Superior temporal gyrus (tissue), 1 donor: ENCODE data around the gene USP30.
"Not testable (repeated sequence)": the region's sequence is repeated elsewhere in the genome, so short reads cannot be mapped to it uniquely, and the experiment has no call there.

Experiments
- DNase-seq: peaks from one replicate; pipeline ENCODE4 v3.0.0-alpha.2; 2016; ENCODE audit errors: extremely low spot score

USP30 gene

DNA sequence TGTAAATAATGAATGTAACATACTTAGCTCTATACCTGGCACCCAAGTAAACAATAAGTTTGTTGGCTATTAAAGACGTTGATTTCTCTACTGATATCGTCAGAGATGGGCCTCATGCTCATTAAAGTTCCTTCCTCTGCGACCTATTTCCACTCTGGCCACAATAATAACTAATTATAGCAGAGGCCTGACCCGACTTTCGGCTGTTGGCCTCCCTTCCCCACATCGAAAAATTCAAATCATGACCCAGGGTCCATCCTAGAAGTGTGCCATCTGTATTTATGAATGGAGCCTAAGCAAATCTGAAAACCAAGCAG is 321 bp upstream of the USP30 start:
- no peak for DNase-seq

- no peak for DNase-seq
These were observed 1.2 kb downstream of the USP30 start for GRCh38 chr12:109053382-109054123.

DNA sequence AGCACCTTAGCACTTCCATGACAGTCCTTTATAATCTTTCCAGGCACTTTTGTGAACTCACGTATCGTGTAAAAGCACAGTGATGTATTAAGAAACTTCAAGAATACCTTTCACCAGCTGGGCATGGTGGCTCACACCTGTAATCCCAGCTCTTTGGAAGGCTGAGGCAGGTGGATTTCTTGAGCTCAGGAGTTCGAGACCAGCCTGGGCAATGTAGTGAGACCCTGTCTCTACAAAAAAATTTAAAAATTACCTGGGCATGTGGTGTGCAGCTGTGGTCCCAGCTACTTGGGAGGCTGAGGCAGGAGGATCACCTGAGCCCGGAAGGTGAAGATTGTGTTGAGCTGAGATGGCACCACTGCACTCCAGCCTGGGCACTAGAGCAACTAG is 1.7 kb downstream of the USP30 start:
- DNase-seq, result not testable (repeated sequence)

DNA sequence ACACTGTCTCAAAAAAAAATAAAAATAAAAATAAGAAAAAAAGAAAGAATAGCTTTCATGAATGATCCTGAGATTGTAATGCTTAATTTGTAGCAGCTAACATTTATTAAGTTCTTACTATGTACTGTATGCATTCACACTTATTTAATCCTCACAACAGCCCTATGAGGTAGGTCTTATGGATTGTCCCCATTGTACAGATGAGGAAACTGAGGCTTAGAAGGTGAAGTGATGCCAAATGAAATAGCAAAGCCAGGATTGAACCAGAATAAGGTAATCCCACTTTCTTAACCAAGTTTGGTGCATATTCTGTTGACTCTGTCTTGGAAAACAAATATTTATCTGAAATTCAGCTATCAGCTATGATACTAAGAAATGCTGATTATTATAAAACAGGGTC is 2.1 kb downstream of the USP30 start:
- DNase-seq, result no peak

DNA sequence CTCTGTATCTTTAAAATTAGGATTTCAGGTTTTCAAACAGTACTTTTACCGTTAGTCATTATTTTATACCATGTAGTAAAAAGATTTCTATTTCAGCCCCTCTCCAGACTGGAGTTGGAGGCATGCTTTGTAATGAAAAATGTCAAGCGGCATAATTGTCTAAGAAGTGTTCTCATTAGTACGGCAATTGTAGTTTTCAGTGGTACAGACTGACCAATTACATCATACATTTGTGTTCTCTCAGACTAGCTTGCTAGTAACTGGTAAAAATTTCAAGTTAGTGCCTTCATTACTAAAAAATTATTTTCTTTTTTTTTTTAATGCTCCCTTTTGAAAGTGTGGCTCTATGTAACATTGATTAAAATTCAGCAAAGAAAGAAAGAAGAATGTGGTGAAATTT is 4.5 kb downstream of the USP30 start:
- peak; percentile 81 for DNase-seq

GRCh38 chr12:109057376-109057775 is 5.0 kb downstream of the USP30 start:
- DNase-seq, result peak; percentile 89

- DNase-seq, result no peak
These were observed 6.4 kb downstream of the USP30 start for GRCh38 chr12:109058773-109059172.

- no peak for DNase-seq
These were observed 11.8 kb downstream of the USP30 start for GRCh38 chr12:109064143-109064542.

GRCh38 chr12:109065154-109065852 is 12.9 kb downstream of the USP30 start:
- DNase-seq, result no peak

DNA sequence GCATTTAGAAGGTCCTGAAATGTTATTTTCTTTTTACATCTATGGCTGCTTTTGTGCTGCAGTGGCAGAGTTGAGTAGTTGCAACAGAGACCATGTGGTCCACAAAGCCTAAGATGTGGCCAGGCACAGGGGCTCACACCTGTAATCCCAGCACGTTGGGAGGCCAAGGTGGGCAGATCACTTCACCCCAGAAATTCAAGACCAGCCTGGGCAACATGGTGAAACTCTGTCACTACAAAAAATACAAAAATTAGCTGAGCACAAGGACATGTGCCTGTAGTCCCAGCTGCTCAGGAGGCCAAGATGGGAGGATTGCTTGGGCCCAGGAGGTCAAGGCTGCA is 13.4 kb downstream of the USP30 start:
- no peak for DNase-seq

DNA sequence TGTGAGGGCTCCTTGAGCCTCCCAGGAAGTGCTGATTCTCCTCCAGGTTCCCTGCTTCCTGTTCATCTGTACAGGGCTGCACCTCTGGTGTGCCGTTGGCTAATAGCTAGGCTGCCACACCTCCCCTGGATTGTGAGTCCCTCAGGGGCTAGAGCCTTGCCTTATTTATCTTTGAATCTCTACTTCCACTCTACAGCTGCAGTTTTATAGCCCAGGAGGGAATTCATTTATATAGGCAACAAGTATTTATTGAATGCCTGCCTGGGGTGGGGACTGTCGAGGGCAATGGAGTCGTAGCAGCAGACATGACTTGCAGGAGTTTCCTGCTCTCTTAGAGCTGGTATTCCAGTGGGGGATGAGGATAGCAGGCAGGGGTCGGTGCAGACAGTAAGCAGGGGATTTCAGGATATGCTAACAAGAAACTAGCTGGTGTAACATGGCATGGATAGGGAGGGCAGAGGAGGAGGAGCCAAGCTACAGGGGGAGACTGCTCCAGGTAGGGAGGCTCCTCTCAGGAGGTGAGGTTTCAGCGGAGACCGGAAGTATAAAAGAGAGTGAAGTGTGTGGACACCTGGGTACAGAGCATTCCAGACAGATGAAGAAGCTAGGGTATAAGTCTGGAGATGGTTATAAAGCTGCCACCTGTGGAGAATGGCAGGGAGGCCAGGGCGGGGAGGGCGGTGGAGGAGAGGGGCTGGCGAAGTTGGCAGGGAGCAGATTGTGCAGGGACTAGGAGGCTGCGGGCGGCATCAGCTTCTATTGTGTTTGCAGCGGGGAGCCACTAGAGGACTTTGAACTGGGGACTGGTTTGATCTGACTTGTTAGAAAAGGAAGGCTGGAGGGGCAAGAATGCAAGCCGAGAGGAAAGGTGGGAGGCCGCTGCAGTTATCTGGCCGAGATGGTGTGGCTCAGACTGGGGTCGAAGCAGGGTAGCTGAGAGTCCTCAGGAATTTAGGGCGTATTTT is 17.2 kb downstream of the USP30 start:
- DNase-seq, result no peak

DNA sequence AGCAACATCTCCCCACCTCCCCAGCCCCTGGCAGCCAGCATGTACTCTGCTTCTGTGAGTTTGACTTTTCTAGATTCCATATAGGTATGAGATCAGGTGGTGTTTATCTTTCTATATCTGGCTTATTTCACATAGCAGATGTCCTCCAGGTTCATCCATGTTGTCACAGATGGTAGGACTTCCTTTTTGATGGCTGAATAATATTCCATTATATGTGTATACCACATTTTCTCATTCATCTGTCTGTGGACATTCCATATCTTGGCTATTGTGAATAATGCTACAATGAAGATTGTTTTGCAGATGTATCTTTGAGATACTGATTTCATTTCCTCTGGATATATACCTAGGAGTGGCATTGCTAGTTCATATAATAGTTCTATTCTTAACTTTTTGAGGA is 22.5 kb downstream of the USP30 start:
- DNase-seq, result no peak

DNA sequence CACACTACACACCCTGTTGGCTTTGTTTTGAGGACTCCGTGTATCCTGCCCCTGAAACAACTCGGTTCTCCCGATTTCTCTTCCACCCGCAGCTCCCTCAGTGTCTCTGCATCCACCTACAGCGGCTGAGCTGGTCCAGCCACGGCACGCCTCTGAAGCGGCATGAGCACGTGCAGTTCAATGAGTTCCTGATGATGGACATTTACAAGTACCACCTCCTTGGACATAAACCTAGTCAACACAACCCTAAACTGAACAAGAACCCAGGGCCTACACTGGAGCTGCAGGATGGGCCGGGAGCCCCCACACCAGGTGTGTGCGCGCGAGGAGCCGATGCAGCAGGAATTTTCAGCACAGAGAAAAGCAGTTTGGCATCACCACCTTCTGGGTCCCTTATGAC is 30.4 kb downstream of the USP30 start:
- peak; percentile 41 for DNase-seq

DNA sequence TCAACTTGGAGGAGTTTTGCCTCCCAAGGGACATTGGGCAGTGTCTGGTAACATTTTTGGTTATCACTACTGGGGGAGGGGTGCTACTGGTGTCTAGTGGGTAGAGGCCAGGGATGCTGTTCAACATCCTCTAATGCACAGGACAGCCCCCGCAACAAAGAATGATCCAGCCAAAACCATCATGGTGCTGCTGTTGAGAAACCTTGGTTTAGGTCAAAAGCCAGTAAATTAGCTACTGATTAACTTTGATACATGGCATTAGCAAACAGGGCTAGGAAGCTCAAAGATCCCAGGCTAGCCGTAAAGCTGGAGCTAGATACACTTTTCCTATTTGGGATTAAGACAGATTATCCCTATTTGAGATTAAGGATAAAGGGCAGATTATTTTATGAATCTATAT is 32.0 kb downstream of the USP30 start:
- DNase-seq, result no peak

- no peak for DNase-seq
These were observed 33.2 kb downstream of the USP30 start for GRCh38 chr12:109085590-109085989.

DNA sequence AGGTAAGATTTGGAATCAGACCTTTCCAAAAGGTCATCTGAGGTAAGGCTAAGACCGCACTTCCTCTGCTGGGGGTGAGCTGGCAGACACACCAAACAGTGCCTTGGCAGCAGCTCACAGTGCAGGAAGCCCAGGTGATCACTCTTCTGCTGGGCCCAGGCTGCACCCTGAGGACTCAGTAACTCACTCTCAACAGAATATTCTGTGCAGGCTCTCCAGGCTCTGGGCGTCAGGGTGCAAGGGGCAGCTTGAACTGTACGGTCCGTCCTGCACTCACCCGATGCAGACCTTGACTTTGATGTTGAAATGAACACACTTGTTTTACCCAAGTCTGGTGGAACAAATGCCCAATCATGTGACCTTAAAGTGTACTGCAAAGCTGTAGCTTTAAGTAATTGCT is 34.9 kb downstream of the USP30 start:
- peak; percentile 12 for DNase-seq

DNA sequence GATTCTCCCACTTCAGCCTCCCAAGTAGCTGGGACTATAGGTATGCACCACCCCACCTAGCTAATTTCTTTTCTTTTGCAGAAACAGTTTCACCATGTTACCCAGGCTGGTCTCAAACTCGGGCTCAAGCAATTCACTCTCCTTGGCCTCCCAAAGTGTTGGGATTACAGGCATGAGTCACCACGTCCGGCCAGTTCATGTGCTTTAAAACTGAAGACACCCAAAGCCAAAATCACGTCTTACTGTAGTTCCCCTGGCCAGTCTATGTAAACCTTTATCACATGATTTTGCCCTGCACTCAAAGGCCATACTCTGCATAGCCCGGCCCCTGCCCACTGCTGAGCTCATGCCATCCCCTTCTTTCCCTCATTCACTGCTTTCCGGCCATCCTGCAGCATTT is 36.4 kb downstream of the USP30 start:
- DNase-seq, result no peak

GRCh38 chr12:109089683-109090082 is 37.3 kb downstream of the USP30 start:
- DNase-seq, result peak; percentile 8

GRCh38 chr12:109092497-109093021 is 40.2 kb downstream of the USP30 start:
- no peak for DNase-seq

- peak; percentile 96 for DNase-seq
These were observed 40.9 kb downstream of the USP30 start, which contains the start of gene ALKBH2 for GRCh38 chr12:109093022-109093918. Gene ALKBH2 (minus strand): TSS chr12:109093472. CDS start chr12:109092786, 686 bp downstream.

- no peak for DNase-seq
These were observed 44.7 kb downstream of the USP30 start for GRCh38 chr12:109097140-109097434.
